Posterior cingulate gyrus (tissue), 11 donors: Measurements from ENCODE around the gene NAGPA.

Experiments
- DNase-seq, 10 donors: peaks; one replicate each; pipeline versions ENCODE4 v3.0.0 to v3.0.0-alpha.2; 2020 to 2021; ENCODE audit warnings: mixed read lengths in 3 of 10
- intact Hi-C: fragments of 100-400 bp; cut with DNase I; formaldehyde crosslinking; loops from one replicate; pipeline ENCODE4 v1.15.1; 2023

Gene NAGPA

GRCh38 chr16:5033256-5034166 is at the start of gene NAGPA:
Gene NAGPA (minus strand): TSS chr16:5033935. CDS start chr16:5033914, 21 bp downstream.
- intact Hi-C loops = loop anchor here (5.0 to 10.0 kb wide), 2 partner anchors 39 to 189 kb away; partner anchors contain the start of genes ALG1, GLYR1 and UBN1
- peak; percentile 85 to 98 (median 94) for DNase-seq

- intact Hi-C loops = loop anchor here (10.0 kb wide), 1 partner anchor 126 kb away; the partner anchor contains the start of gene SEC14L5
- DNase-seq = peak in 3 of 10 donors; percentile 45 to 67 (median 54)
Measured at GRCh38 chr16:5080996-5081395, 47.3 kb upstream of the NAGPA start.

GRCh38 chr16:5080461-5080860 is 46.7 kb upstream of the NAGPA start:
- peak in 3 of 10 donors; percentile 41 to 77 (median 48) for DNase-seq
- intact Hi-C loops = loop anchor here (10.0 kb wide), 1 partner anchor 126 kb away; the partner anchor contains the start of gene SEC14L5

- DNase-seq = peak in 3 of 10 donors; percentile 37 to 72 (median 54)
- intact Hi-C loops = no loop called here
Measured at GRCh38 chr16:5078626-5079025, 44.9 kb upstream of the NAGPA start.

- intact Hi-C loops = no loop called here
Measured at GRCh38 chr16:5077304-5077703, 43.6 kb upstream of the NAGPA start.

GRCh38 chr16:5075637-5076036 is 41.9 kb upstream of the NAGPA start:
- DNase-seq = peak in 3 of 10 donors; percentile 6 to 20 (median 13)
- intact Hi-C loops = no loop called here

More at GRCh38 chr16:5077304-5077703, 43.6 kb upstream of the NAGPA start:
- peak in 3 of 10 donors; percentile 55 to 72 (median 61) for DNase-seq

- peak in 3 of 10 donors; percentile 56 to 63 (median 62) for DNase-seq
- intact Hi-C loops = loop anchor here (5.0 kb wide), 1 partner anchor 41 kb away; the partner anchor contains the start of gene NAGPA
Measured at GRCh38 chr16:5073771-5074170, 40.0 kb upstream of the NAGPA start.

- DNase-seq = no peak
Measured at GRCh38 chr16:5073279-5073629, 39.5 kb upstream of the NAGPA start.

GRCh38 chr16:5072334-5073278 is 38.9 kb upstream of the NAGPA start:
- intact Hi-C loops = loop anchor here (5.0 kb wide), 1 partner anchor 40 kb away; the partner anchor contains the start of gene NAGPA
- DNase-seq = peak in 3 of 10 donors; percentile 40 to 58 (median 51)

More at GRCh38 chr16:5073279-5073629, 39.5 kb upstream of the NAGPA start:
- intact Hi-C loops = loop anchor here (5.0 kb wide), 1 partner anchor 41 kb away; the partner anchor contains the start of gene NAGPA

- peak; percentile 83 to 98 (median 90) for DNase-seq
- intact Hi-C loops = loop anchor here (5.0 kb wide), 1 partner anchor 40 kb away; the partner anchor contains the start of gene NAGPA
Measured at GRCh38 chr16:5071681-5072333, 38.1 kb upstream of the NAGPA start, which contains the start of gene ALG1. Gene ALG1 (plus strand): TSS chr16:5071843. CDS start chr16:5071850, 7 bp downstream.

GRCh38 chr16:5071341-5071680 is 37.6 kb upstream of the NAGPA start:
- intact Hi-C loops = loop anchor here (5.0 kb wide), 1 partner anchor 39 kb away; the partner anchor contains the start of gene NAGPA
- DNase-seq = peak in 1 of 10 donors; percentile 27

- intact Hi-C loops = loop anchor here (5.0 kb wide), 1 partner anchor 38 kb away; the partner anchor contains the start of gene NAGPA
- DNase-seq = peak in 3 of 10 donors; percentile 32 to 35 (median 33)
Measured at GRCh38 chr16:5070431-5071186, 36.9 kb upstream of the NAGPA start.

- peak in 3 of 10 donors; percentile 26 to 55 (median 49) for DNase-seq
Measured at GRCh38 chr16:5069854-5070253, 36.1 kb upstream of the NAGPA start.

GRCh38 chr16:5069048-5069447 is 35.3 kb upstream of the NAGPA start:
- intact Hi-C loops = no loop called here
- DNase-seq = peak in 1 of 10 donors; percentile 42

More at GRCh38 chr16:5069854-5070253, 36.1 kb upstream of the NAGPA start:
- intact Hi-C loops = loop anchor here (5.0 kb wide), 1 partner anchor 38 kb away; the partner anchor contains the start of gene NAGPA

- intact Hi-C loops = no loop called here
- DNase-seq = peak in 2 of 10 donors; percentile 8 to 17
Measured at GRCh38 chr16:5066511-5066910, 32.8 kb upstream of the NAGPA start.

GRCh38 chr16:5065813-5066212 is 32.1 kb upstream of the NAGPA start, which contains the start of gene C16orf89:
Gene C16orf89 (minus strand): TSS chr16:5065956. CDS start chr16:5065908, 48 bp downstream.
- peak in 9 of 10 donors; percentile 13 to 87 (median 55) for DNase-seq
- intact Hi-C loops = no loop called here

- peak in 3 of 10 donors; percentile 48 to 58 (median 50) for DNase-seq
- intact Hi-C loops = no loop called here
Measured at GRCh38 chr16:5065326-5065725, 31.6 kb upstream of the NAGPA start.

GRCh38 chr16:5064915-5065314 is 31.2 kb upstream of the NAGPA start:
- DNase-seq = peak in 3 of 10 donors; percentile 7 to 53 (median 14)
- intact Hi-C loops = no loop called here
